ENCODE measurements around the gene SPAG6. TPM values are rescaled to one million over a fixed set of nuclear protein-coding genes. Genes with fewer than 3 reads are reported as not detected.

The SPAG6 gene
- total RNA-seq, 1 donor from 2014 or later = 0.82 TPM

DNA sequence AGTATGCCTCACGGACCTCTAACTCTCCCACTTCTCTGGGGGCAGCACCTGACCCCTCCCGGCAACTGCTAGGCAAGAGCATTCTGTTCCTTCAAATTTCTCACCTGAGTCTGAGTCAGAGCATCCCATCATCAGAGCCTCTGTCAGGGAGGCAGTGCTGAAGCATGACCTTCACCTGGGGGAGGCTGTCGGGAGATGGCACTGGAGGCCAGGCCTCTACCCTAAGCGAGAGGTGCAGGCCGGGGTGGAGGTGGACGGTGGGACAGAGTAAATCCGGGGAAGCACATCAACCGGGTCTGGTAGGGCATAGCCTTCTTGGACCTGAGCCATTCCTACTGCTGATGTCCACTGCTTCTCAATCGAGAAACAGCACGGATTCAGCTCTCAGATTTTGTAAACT lies 90.4 kb downstream of the SPAG6 start:
- DNase-seq = no peak

DNA sequence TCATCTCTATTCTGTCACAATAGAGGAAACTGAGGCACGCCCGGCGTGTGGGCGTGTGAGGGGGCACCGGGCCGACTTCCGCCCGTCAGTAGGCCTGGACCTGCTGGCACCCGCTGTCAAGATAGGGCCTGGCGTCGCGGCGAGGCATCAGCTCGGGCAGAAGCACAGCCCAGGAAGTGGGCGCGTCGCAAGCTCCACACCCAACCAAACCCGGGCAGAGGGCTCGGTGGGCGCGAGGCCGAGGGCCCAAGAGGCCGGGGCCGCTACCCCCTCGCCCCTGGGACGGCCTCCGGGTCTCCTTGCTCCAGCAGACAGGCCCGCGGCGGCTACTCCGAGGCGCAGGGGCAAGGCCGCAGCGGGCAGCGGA lies 91.2 kb downstream of the SPAG6 start:
- no peak for DNase-seq

DNA sequence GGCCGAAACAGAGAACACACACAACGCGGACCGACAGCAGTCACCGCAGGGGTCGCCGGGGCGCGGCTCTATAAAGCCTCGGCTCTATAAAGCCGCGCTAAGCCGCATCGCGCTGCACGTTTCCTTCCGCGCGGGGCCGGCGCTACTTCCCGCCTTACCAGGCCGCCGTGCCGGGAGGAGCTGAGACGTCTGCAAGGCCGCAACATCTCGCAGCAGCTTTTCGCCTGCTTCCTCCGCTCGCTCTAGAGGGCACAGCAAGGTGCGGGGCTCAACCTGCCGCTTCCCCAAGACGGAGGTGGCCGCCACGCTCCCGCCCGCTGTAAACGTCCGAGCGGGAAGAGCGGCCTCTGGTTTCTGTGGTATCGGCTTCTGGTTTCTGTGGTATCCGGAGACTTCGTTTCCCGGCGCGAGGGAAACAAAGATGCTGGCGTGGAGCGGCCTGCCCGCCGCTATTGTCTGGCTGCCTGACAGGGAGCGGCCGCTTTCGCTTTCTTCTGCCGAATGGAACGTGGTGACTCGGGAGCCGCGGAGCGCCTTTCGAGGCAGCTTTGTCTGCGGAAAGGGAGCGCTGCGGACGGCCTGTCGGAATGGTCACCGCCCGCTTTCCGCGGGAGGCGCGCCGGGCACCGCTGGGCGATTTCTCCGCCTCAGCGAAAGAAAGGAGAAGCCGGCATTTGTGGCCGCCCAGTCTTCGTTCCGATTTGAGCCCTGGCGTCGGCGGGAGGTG lies 91.8 kb downstream of the SPAG6 start:
- DNase-seq = peak; percentile 96

DNA sequence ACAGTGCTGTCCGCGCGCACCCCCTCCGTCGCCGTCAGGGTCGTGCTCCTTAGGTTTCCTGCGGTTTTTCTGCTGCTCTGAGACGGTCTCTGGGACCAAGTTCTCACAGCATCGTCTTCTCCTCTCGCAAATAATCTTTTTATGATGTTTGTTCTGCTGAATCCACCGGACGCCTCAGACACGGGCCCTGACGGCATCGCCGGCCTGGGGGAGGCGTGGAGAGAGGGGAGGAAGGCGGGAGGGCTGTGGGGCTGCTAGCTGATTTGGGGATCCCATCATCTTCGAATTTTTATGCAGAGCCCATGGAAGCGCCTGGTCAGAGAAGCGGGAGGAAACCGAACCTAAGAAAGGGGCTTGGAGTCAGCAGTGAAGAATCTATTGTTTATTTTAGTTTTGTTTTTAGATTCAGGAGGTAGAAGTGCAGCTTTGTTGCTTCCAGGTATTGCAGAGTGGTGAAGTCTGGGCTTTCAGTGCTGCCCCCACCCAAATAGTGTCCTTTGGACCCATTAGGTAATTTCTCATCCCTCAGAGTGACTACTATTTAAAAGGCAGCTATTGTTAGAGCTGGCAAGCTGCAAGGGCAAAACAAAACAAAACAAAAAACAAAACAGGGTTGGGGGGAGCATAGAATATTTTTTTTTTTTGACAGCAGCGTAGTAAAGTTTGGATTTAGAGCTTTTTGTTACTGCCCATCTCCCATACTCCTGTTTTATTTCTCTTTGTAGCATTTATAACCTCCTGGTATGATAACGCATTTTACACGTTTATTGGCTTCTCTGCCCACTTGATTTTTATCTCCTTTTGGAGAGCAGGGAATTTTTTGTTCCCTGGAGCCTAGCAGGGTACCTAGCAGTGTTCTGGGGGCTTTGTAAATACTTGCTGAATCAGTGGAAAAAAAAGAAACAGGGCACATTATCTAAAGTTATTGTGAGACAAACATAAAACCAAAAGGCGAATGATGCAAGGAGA lies 92.6 kb downstream of the SPAG6 start:
- DNase-seq = no peak

DNA sequence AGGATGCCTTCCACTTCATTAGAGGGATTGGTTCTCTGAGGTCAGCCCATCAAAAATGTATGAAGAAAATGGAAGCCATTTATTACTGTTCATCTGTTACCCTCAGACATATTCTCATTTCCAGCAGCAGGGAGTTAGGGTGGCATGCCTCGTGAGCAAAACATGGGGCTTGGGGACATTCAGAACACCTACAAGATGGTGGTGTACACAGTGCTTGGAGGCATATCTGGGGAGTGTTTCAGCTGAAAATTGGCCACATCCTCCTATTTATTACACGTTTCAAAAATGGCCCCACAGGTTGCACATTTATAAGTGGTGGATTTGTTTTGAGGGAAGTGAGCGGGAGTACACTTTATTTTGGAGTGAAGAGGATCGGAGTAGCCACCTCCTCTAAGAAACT lies 93.4 kb downstream of the SPAG6 start:
- no peak for DNase-seq

DNA sequence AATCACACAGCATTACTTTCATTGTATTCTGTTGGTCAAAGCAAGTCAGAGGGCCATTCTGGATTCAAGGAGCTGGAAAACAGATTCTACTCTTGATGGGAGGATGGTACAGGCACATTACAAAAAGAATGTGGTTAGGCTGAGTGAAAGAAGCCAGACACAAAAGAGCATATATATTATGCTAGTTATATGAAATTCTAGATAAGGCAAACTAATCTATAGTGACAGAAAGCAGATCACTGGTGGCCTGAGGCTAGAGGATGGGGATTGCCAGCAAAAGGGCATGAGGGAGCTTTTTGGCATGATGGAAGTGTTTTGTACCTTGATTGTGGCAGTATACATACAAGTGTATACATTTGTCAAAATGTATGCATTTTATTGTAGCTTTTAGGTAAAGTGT lies 96.8 kb downstream of the SPAG6 start:
- no peak for DNase-seq

DNA sequence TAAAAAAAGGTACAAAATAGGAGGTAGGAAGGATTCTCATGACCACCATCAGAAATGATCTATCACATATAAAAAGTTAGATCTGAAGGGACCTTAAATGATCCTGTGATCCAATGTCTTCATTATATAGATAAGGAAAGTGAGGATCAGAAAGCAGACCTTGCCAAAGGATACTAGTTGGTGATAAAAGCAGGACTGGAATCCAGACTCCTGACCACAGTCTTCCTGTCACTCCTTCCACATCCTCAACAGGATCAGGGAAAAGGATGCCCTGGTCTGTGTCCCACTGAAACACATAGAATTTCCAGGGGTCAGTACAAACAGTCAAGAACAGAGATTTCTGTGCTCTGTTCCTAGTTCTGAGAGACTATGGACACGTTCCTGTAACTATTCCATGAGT lies 97.2 kb downstream of the SPAG6 start:
- no peak for DNase-seq

DNA sequence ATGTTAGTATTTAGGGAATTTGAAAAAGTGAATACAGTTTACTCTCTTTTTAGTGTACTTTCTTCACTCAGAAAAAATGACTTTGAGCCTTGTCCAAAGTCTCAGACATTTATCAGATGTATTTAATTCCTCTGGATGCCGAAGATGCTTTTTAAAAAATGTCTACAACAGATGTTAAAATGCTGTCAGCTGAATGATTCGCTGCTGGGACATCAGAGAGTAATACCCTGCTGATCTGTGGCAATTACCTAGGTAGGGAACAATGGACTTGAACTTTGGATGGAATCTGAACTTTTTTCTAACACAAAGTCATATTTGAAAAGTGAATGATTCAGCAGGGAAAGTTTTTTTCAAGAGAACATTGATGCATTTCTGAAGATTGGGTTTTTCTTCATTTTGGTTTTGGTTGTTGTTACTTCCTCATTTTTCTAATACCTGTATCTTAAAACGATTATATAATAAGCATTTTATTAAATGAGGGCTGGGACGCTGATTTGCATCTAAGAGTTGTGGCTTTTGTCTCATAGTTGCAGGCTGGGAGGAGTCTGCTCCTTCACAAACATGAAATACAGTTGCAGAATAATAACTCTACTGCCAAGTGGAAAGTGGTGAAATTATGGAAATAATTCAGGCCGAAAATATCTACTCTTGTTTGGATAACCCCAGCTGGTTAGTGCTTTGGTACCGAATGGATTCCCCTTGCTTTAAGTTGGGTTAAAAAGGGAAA lies 98.0 kb downstream of the SPAG6 start:
- no peak for DNase-seq

DNA sequence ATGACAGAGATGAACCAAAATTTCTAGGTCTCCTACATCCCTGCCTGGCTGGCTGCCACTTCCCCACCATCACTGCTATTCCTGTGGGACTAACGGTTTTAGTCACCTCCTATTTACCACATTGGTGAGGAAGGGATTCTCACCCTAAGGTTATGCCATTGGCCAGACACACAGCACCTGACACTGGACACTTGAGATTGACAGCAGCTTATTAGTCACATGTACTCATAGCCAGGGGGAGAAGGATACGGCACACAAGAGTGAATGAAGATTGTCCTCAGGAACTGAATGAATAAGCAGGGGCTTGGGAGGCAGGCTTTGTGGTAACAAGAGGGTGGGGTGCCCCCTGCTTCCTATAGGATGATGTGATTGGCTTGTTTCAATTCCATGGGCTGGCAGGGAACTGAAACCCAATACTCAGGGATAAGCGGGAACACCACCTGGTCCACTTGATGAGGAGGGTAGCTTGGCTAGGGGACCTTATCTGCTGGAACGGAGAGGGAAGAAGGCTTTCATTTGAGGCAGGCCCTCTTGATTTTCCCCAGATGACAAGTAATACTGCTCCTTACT lies 99.0 kb downstream of the SPAG6 start:
- DNase-seq = no peak

DNA sequence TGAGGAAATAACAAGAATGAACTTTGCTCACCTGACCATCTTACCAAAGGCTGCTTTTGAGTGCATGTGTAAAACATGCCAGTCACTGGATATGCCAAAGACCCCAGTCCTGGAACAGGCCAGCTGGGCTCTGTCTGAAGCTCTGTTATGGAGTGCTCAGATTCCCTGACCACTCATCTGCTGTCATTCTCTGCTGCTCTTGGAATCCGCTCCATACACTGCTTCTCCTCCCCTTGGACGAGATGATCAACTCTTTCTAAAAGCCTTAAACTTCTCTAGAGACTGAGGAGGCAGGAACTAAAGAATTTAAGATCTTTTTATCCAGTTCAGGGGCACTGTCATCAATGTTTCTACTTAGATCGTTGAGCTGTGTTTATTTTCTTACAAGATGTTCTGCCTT lies 100.2 kb downstream of the SPAG6 start:
- DNase-seq = no peak

DNA sequence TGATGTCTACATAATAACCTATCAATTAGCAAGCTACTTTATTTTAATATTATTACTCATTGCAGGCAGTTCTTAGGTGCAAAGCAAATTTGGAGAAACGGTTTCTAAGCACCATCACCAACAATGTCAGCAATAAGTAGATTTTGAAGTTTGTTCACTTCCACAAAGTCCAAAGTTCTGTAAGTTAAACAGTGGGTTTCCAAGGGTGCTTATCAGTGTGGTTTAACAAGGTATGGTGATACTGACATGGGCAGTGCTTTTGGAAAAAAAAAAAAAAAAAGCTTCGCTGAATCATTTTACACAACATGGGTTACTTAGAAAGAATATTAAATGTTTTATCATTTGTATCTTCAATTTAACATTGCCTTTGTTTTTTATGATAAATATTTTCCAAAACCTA lies 101.8 kb downstream of the SPAG6 start:
- no peak for DNase-seq

DNA sequence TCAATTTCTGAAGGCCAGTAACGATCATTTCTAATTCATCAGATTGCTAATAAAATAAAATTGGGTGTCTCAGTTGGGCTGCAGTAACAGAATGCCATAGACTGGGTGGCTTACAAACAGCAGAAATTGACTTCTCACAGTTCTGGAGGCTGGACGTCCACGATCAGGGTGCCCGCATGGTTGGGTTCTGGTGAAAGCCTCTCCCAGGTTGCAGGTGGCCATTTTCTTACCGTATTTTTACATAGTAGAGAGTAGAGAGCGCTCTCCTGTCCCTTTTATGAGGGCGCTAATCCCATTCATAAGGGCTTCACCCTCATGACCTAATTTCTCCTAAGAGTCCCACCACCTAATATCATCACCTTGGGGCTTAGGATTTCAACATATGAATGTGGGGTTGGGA lies 106.0 kb downstream of the SPAG6 start:
- no peak for DNase-seq

DNA sequence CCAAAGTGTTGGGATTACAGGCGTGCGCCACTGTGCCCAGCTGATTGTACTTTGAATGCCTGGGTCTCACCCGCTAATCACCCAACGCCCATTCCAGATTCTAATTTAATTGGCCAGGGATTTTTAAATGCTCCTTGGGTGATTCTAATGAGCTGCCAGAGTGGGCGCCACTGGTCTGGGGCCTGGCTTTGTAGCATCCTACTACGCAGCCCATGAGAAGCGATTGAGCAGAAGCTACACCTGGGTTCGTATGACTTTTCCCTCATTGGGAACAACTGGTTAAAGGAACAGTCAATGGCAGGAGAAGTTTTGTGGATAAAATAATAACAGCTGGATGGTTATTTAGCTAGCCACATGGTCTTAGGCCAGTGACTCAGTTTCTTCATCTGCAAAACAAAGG lies 108.0 kb downstream of the SPAG6 start:
- no peak for DNase-seq

DNA sequence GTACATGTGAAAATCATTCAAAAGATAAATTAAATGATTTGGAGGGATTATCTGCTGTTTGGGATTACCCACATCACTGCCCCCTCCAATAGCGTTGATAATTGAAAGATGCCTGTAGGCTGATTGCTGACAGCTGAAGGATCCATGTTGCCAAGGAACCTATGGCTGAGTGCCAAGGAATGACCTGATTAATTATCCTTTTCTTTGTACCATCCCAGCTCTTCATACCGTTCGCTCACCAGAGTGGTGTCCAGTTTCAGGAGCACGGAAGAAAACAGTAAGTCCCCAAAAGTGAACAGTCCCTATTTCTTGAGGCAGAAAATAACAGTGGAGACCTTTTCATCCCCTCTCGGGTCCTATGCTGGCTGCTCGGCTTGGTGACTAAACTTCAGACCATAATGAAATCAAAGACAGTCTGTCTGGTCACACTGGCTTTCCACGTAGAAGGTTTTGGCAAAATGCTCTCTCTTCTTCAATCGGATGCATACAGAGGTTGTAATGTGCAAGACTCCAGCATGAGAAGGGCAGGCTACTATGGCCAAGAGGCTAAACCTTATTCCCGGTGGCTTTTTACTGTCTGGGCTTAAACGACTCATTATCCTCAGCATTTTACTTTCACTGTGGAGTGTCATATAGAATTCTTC lies 108.8 kb downstream of the SPAG6 start:
- peak; percentile 78 for DNase-seq

DNA sequence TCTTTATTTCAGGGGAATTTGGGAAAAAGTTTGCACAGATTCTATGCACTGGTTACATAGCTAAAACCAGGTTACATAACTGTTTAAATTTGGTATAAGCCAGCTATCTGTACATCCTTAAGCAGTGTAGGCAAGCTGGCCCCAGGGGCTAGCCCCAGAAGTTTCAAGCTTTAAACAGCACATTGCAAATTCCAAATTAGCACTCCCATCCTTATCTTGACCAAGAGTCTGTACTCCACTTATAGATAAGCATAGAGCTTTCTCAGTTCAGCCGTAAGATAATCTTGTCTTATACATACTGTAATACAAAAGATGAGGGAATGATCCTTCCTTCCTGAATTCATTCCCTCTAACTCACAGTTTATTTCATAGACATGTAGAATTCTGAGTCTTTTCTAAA lies 109.3 kb downstream of the SPAG6 start:
- DNase-seq = no peak

DNA sequence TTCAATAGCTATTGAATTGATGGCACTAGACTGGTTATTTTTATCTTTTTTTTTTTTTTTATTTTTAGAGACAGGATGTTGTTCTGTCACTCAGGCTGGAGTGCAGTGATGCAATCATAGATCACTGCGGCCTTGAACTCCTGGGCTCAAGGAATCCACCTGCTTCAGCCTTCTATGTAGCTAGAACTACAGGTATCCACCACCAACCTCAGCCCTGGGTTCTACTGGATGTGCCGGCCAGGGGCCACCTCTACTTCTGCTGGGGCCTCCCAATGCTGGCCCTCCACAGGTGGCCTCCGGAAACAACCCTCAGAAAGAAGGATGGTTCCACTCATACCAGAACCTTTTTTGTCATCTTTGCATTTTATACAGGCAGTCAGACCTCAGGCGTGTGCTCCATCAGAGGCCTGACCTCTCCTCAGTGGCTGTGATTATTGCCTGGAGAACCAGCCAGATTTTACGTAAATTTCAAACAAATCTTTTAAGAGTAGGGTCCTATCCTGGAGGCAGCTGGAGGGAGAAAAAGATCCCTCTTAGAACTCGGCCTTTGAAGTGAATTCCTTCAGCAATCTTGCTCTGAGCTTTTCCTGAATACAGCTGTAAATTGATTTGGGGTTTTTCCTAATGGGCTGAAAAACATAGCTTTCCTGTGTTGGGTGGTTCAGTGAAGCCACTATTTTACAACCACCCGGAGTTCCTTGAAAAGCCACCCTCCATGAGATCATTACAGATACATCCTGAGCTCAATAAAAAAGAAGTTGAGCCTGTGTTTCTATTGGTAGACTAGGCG lies 110.0 kb downstream of the SPAG6 start:
- DNase-seq = no peak

DNA sequence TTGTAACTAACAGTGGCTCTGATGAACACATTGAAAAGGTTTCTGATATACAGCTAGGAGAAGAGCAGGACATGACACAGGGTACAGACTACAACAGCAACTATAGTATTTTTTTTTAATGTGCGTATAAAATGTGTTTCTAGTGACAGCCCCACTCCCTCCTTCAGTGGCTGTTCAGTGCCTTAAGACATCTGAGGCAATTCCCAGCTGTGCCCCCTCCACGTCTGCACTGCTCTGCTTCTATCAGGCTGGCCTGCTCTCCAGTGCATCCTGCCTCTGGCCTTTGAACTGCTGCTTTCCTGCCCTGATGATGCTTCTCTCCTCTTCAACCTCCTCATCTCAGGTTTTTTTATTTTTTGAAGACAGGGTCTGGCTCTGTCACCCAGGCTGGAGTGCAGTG lies 111.2 kb downstream of the SPAG6 start:
- no peak for DNase-seq

DNA sequence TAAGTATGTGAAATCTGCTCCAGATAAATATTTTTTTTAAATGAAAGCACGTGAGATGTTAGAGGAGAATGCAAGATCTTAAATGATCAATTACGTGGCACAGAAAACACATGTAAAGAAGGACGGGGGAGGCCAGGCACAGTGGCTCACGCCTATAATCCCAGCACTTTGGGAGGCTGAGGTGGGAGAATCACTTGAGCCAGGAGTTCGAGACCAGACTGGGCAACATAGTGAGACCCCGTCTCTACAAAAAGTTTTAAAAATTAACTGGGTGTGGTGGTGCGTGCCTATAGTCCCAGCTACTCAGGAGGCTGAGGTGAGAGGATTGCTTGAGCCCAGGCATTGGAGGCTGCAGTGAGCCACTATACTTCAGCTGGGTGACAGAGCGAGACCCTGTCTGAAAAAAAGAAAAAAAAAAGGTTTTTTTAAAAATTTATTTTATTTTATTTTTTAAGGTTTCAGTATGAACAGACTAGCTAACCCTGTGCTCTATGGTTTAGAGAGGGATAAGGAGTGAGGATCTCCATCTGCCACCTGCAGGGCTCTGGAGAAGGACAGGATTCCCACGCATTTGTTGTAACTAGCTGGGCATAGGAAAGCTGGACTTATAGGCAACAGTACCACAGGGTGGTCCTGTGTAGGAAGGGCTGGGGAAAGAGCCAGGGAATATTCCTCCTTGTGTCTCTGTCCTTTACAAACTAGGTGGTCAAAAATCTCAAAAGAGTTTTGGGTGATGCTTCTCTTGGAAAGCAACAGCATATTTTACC lies 113.2 kb downstream of the SPAG6 start:
- DNase-seq = no peak

DNA sequence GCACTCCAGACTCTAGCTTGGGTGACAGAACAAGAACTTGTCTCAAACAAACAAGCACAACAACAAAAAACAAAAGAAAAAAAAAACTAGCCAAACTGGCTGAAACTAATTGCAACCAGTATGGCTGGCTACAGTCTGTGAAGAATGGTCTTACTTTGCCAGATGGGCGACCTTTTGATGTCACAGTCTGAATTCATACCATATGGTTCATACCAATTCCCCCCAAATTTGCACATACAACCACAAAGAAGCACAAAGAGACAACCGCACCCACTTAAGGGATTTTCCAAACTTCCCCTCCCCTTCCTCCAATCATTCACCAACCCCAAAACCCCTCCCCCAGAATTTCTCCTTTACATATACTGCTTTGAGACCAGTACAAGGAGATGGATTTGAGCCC lies 114.2 kb downstream of the SPAG6 start:
- DNase-seq = no peak

DNA sequence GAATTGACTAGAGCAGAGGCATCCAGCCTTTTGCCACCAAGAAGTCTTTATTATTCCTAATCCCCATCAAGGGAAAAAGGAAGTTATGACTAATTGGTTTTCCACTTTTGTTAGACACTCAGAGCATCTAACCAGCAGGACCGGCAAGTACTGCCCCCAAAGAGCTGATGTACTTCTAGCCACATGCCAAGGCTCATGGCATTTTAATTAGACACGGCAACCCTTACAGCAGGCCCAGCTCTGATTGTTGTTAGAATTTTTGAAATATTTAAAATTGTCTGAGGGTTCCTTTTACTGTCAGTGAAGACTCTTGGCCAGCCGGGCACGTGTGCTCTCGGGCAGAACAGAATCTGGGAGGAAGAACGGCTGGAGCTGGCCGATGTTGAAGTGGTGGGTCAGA lies 114.8 kb downstream of the SPAG6 start:
- no peak for DNase-seq

Measured in tongue (tissue), 2 donors.